Progenitor cell of endocrine pancreas (in vitro differentiated cells): ENCODE results near the gene GRAMD2A. TPM values are rescaled to one million over a fixed set of nuclear protein-coding genes. Genes with fewer than 3 reads are reported as not detected.

Experiments
- DNase-seq: peaks from one replicate; pipeline ENCODE4 v3.0.0; 2021; ENCODE audit warnings: low spot score; ENCODE audit not compliant: unreplicated experiment
- H3K27ac Mint-ChIP-seq: 2 replicates; pipeline ENCODE4 v1.8.0; 2021; ENCODE audit warnings: mild to moderate bottlenecking, moderate library complexity, mixed read lengths
- H3K27me3 Mint-ChIP-seq: 2 replicates; pipeline ENCODE4 v1.8.0; 2021; ENCODE audit warnings: mixed read lengths
- H3K36me3 Mint-ChIP-seq: 2 replicates; pipeline ENCODE4 v1.8.0; 2022; ENCODE audit warnings: mixed read lengths; ENCODE audit not compliant: insufficient read depth
- H3K4me1 Mint-ChIP-seq: 2 replicates; pipeline ENCODE4 v1.8.0; 2021; ENCODE audit warnings: low read depth, mixed read lengths
- H3K4me3 Mint-ChIP-seq: 2 replicates; pipeline ENCODE4 v1.8.0; 2021; ENCODE audit warnings: low read depth, mild to moderate bottlenecking, moderate library complexity, mixed read lengths
- H3K9me3 Mint-ChIP-seq: 2 replicates; pipeline ENCODE4 v1.8.0; 2021; ENCODE audit warnings: low read depth, mixed read lengths
- total RNA-seq: library from RNA; stranded (reverse); gene quantifications from 2 replicates; pipeline ENCODE4 v1.2.1, GENCODE V29; 2021
- TF ChIP-seq, protein P1 (sequence below): fragments of 200-600 bp; sonication (generic); IDR thresholded peaks from one replicate; pipeline ENCODE4 v1.5.0; 2021; ENCODE audit warnings: antibody characterized with exemption, mild to moderate bottlenecking; ENCODE audit not compliant: unreplicated experiment

GRAMD2A gene
- total RNA-seq, 1 donor from 2014 or later = 4.0 TPM

DNA sequence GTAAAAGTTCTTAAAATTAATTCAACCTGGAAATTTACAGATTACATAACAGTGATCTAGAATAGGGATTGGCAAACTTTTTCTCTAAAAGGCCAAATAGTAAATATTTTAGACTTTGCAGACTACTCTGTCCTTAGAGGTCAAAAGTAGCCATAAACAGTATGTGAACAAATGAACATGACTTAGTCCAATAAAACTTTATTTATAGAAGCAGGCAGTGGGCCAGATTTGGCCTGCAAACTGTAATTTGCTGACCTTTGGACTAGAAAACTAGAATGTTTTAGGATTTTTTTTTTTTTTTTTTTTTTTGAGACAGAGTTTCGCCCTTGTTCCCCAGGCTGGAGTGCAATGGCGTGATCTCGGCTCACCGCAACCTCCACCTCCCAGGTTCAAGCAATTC, 67.3 kb downstream of the GRAMD2A start:
- no peak overlapping the region for H3K27ac Mint-ChIP-seq
- H3K9me3 Mint-ChIP-seq = no peaks in the 10 kb centered on the region
- peaks cover 4% of the 10 kb centered on the region for H3K27me3 Mint-ChIP-seq
- H3K36me3 Mint-ChIP-seq = no peaks in the 10 kb centered on the region
- no peak for DNase-seq
- no peak overlapping the region for H3K4me3 Mint-ChIP-seq
- TF ChIP-seq, protein P1, sequence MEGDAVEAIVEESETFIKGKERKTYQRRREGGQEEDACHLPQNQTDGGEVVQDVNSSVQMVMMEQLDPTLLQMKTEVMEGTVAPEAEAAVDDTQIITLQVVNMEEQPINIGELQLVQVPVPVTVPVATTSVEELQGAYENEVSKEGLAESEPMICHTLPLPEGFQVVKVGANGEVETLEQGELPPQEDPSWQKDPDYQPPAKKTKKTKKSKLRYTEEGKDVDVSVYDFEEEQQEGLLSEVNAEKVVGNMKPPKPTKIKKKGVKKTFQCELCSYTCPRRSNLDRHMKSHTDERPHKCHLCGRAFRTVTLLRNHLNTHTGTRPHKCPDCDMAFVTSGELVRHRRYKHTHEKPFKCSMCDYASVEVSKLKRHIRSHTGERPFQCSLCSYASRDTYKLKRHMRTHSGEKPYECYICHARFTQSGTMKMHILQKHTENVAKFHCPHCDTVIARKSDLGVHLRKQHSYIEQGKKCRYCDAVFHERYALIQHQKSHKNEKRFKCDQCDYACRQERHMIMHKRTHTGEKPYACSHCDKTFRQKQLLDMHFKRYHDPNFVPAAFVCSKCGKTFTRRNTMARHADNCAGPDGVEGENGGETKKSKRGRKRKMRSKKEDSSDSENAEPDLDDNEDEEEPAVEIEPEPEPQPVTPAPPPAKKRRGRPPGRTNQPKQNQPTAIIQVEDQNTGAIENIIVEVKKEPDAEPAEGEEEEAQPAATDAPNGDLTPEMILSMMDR = no peak
- peaks cover 9% of the 10 kb centered on the region for H3K4me1 Mint-ChIP-seq

DNA sequence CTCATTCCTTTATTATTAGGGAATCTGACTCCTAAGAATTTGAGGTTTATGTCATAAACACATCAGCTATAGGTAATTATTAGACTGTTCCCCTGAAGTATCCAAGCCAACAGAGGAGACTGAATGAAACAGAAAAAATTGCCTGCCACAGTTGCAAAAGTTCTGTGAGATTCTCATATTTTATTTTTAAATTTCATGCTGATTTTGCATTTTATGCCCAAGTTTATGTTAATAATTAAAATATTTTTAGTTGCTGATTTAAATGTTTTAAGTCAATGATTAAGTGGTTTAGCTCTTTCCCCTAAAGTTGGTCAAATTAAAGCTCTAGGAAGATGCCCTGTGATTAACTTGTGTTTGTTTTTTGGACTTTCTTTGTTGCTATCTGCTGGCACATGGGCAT, 69.2 kb downstream of the GRAMD2A start:
- no peaks in the 10 kb centered on the region for H3K36me3 Mint-ChIP-seq
- peaks cover 9% of the 10 kb centered on the region for H3K4me1 Mint-ChIP-seq
- no peaks in the 10 kb centered on the region for H3K9me3 Mint-ChIP-seq
- DNase-seq = no peak
- peaks cover 3% of the 10 kb centered on the region for H3K27me3 Mint-ChIP-seq
- TF ChIP-seq, protein P1 = no peak
- no peak overlapping the region for H3K27ac Mint-ChIP-seq
- no peak overlapping the region for H3K4me3 Mint-ChIP-seq

DNA sequence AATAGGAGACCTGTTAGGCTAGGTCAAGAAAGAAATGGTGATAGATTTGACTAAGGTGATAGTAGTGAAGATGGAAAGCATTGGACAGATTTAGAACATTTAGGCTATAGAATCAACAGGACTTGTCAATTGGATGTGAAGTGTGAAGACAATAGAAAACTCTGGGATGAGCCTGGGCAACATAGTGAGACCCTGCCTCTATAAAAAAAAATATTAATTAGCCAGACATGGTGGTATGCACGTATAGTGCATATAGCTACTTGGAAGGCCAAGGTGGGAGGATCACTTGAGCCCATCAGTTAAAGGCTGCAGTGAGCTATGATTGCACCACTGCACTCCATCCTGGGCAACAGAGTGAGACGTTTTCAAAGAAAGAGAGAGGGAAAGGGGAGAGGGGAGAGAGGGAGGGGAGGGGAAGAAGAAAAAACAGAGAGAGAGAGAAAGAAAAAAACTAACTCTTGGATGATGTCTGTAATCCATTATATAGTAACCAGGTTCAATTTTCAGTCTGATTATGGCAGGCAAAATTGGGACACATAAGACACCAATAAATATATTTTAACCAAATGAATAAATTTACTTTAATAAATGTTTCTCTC, 69.8 kb downstream of the GRAMD2A start:
- H3K9me3 Mint-ChIP-seq = no peaks in the 10 kb centered on the region
- H3K36me3 Mint-ChIP-seq = no peaks in the 10 kb centered on the region
- H3K4me3 Mint-ChIP-seq = no peak overlapping the region
- DNase-seq = no peak
- no peaks in the 10 kb centered on the region for H3K27me3 Mint-ChIP-seq
- H3K27ac Mint-ChIP-seq = no peak overlapping the region
- peaks cover 5% of the 10 kb centered on the region for H3K4me1 Mint-ChIP-seq
- TF ChIP-seq, protein P1 = no peak

DNA sequence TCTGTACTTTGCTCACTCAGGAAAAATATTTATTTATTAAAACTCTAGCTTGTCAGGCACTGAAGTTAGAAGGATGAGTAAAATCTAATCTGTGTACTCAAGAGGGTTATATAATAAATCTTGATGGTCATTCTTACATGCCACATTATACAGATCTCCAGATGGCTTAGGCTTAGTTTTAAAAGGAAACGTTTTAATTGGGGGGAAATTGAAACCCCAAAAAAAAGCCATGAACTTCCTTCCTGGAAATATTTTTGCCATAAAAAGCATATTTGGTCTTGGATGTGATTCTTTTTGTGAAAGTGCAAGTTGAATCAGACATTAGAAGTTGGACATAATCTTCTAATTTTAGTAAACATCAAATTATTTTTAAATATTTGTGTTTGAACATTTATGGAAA, 73.4 kb downstream of the GRAMD2A start:
- H3K27me3 Mint-ChIP-seq = no peaks in the 10 kb centered on the region
- TF ChIP-seq, protein P1 = no peak

DNA sequence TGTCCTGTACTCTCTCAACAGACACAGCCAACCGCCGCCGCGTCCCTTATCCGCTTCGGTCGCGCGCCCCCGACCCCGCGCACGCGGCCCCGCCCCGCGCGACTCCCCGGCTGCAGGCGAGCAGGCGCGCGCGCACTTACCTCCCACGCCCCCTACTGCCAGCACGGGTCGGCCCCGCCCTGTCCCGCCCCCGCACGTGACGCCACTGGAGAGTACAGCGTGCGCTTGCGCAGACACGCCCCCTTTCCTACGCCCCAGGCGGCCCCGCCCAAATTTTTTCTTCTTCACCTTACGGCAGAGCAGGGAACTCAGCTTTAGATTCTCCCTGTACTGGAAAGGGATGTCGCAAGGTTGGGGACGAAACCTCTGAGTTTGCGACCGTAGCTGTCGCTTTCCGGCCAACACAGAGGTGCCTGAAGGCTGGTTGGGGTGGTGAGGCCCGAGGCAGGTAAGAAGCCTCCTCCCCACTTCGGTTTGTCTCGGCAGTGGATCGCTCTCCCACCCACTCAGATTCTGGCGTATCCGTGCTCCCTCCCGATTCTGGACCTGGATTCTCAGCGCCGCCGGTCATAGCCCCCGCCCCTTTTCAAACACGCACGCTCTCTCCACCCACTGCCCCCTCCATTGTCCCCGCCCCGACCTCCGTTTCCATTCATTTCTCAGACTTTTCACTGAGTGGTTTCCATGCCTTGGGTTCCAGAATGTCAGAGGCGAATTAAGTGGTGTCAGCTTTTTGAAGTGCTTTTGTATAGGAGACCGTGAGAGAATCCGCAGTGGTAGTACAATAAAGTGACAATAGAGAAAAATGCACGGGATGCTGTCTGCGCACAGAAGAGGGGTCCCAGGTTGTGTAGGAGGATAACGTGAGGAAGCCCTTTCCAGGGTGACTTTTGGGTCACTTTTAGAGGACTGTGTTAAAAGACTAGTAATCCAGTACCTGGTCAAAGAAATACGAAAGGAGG, 79.3 kb downstream of the GRAMD2A start, which contains the start of the genes MYO9A and SENP8:
Gene MYO9A (minus strand): TSS at position 134 of the 962 bp plus-strand sequence. CDS start 71,587 bp downstream, outside the sequence.
Gene SENP8 (plus strand): TSS at position 387 of the 962 bp plus-strand sequence. CDS start 21,221 bp downstream, outside the sequence.
- TF ChIP-seq, protein P1 = no peak

More for the DNA sequence above, 73.4 kb downstream of the GRAMD2A start:
- no peak overlapping the region for H3K4me3 Mint-ChIP-seq
- H3K36me3 Mint-ChIP-seq = no peaks in the 10 kb centered on the region
- no peak for DNase-seq
- H3K4me1 Mint-ChIP-seq = peaks cover 9% of the 10 kb centered on the region
- no peak overlapping the region for H3K27ac Mint-ChIP-seq
- H3K9me3 Mint-ChIP-seq = no peaks in the 10 kb centered on the region

More for the DNA sequence above, 79.3 kb downstream of the GRAMD2A start, which contains the start of the genes MYO9A and SENP8:
- peak within 1 kb of the TSS; percentile 99 for H3K27ac Mint-ChIP-seq
- DNase-seq = peak; percentile 98
- no peaks in the 10 kb centered on the region for H3K36me3 Mint-ChIP-seq
- H3K4me3 Mint-ChIP-seq = peak within 1 kb of the TSS; percentile 98
- peaks cover 26% of the 10 kb centered on the region for H3K27me3 Mint-ChIP-seq
- H3K4me1 Mint-ChIP-seq = peaks cover 32% of the 10 kb centered on the region
- no peaks in the 10 kb centered on the region for H3K9me3 Mint-ChIP-seq
